ENCODE measurements around the gene THBS1. TPM values are rescaled to one million over a fixed set of nuclear protein-coding genes. Genes with fewer than 3 reads are reported as not detected.

The THBS1 gene
- 4,129 and 8,012 TPM in 2 replicates for total RNA-seq

DNA sequence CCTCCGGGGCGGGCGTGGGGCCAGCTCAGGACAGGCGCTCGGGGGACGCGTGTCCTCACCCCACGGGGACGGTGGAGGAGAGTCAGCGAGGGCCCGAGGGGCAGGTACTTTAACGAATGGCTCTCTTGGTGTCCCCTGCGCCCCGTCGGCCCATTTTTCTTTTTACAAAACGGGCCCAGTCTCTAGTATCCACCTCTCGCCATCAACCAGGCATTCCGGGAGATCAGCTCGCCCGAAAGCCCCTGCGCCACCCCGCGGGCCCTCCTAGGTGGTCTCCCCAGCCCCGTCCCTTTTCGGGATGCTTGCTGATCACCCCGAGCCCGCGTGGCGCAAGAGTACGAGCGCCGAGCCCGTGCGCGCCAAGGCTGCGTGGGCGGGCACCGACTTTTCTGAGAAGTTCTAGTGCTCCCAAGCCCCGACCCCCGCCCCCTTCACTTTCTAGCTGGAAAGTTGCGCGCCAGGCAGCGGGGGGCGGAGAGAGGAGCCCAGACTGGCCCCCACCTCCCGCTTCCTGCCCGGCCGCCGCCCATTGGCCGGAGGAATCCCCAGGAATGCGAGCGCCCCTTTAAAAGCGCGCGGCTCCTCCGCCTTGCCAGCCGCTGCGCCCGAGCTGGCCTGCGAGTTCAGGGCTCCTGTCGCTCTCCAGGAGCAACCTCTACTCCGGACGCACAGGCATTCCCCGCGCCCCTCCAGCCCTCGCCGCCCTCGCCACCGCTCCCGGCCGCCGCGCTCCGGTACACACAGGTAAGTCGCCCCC lies at the start of gene THBS1:
TSS of gene THBS1 (plus strand) at position 595 of the 757 bp plus-strand sequence. CDS start 779 bp downstream, outside the sequence.
- DNase-seq (ENCODE audit: low read depth in 2 of 2): peak; percentile 86 to 98

DNA sequence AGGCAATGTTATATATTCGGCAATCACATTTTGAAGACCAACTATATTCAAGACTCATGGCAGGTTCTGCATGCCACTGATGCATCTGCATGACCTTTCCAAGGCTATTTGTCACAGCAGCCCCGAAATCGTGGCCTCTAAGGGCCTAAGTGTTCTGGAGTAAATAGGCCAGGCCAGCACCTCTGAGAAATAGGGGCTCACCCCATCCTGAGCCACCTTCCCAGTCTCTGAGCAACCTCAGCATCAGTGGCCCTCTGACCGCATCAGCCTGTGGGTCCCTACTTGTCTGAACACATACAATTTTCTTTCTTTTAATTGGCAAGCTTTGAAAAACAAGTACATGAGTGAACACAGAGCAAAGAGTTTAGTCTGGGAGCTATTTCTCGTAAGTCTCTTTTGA lies 45.9 kb upstream of the THBS1 start:
- no peak for DNase-seq (ENCODE audit: low read depth in 2 of 2)

DNA sequence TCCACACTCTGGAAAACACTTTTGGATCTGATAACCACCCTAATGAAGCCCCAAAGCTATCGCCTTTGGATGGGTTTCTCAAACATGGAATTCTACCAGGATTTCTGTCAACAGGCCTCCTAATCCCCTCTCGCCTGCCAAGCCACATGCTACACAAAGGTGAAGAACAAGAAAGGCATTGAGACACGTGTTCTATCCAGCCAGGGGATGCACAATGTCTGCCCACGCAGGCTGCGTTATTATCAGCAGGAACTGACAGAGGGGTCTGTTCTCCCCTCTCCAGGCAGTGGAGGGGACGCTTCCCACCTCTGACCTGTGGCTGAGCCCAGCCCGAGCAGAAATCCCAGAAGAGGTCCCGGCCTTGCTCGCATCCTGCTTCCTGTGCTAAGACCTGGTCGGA lies 45.4 kb upstream of the THBS1 start:
- no peak for DNase-seq (ENCODE audit: low read depth in 2 of 2)

DNA sequence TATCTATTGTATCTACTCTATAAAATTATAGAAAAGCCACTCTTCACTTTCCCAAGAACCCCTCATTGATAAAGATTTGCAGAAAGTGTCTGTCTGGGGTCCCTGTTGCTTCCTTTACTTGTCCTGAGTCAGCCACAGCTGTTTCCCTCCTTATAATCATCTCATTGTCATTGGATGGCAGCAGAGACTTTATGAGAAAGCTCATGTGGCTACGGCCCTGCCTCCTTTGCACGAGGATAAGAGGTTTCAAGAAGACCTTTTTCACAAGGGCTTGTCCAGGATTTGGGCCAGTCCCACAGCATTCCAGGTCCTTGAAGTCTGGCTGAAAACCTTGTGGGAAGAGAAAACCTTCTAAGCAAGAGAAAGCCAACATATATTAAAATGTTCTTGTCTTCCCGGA lies 41.9 kb upstream of the THBS1 start:
- DNase-seq (ENCODE audit: low read depth in 2 of 2): no peak

DNA sequence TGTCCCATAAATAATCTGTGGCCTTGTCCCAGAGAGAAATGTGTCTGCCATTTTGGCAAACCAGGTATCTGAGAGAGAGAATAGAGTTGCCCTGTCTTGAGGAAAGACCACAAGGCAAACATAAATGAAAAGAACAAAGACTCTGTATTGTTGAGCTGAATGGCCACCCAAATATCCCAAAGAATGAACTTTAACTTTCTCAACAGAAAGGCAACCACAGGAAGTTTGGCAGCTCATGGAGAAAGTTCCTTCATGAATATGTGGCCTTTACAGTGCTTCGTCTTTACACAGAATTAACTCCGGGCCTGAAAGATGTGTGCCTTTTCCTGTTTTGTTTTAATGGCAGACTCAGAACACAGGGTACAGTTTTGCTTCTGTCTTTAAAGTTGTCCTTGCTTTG lies 41.4 kb upstream of the THBS1 start:
- DNase-seq (ENCODE audit: low read depth in 2 of 2): no peak

DNA sequence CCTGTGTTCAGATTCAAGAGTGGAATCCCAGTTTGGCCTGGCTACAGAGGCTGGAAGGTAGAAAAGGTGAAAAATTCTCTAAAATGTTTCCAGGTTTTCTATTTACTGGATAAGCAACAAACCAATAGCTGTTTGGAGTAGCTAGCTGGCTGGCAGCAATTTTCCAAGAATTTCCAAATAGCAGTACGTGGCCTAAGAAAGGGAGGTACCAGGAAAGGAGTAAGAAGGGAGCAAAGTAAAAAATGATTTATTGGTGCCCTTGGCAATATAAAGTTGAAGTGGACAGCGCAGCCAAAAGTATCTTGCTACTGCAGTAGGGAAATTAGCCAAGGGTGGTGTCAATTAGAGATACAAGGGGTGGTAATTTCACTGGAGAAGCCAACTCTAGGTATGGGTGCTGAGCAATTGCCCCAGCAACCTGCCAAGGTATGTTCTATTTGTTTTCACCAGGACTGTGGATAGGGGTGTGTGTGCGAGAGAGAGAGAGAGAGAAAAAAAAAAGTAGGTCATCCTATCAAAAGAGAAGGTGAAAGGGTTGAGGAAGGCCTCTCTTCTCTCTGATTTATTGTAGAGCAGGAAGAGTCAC lies 40.8 kb upstream of the THBS1 start:
- DNase-seq (ENCODE audit: low read depth in 2 of 2): no peak

DNA sequence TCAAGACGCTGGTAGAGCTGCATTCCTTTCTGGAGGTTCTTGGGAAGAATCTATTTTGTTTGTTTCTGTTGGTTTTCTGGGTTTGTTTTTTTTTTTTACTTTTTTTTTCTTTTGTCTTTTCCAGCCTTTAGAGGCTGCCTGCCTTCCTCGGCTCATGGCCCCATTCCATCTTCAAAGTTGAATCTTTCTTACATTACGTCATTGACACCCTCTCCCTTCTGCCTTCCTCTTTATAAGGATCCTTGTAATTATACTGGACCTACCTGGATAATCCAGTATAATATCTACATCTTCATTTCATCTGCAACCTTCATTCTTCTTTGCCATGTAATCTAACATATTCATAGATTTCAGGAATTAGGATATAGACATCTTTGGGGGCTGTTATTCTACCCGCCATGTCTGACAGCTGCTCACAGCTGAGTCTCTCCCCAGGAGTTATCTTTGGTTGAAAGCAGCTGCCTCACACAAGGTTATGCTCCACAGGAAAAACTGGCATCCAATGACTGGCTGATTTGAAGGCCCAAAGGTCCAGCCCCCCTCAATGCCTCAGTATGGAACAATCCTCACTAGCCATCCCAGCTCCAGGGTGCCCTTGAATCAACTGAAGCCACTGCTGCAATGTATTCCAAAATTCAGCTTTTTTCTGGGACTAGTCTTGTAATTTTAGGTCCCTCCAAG lies 38.4 kb upstream of the THBS1 start:
- no peak for DNase-seq (ENCODE audit: low read depth in 2 of 2)

DNA sequence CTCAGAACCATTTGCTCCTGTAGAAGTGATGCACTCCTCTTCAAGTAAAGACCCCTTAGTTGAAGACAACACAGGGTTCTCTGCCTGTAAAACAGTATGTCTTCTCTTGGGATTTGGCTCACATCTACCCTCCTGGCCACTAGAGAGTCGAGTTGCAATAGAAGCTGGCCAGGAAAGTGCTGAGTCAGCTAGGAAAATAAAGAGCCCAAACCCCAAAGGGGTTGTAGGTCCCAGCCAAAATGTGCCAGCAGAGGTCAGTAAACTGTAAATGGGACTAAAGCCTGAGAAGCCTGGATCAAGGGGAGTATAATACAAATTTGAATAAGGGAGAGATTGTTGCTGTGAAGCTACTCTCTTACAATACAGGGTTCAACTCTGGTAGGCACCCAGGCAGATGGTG lies 37.2 kb upstream of the THBS1 start:
- no peak for DNase-seq (ENCODE audit: low read depth in 2 of 2)

DNA sequence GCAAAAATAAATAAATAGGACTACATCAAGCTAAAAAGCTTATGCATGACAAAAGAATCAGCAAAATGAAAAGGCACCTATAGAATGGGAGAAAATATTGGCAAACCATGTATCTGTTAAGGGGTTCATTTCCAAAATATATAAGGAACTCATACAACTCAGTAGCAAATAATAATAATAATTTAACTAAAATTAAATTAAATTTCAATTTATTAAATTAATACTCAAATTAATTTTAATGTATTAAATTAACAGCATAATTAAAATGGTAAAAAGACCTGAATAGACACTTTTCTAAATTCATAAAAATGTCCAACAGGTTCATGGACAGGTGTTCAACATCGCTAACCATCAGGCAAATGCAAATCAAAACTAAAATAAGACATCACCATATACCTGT lies 34.0 kb upstream of the THBS1 start:
- DNase-seq (ENCODE audit: low read depth in 2 of 2): no peak

DNA sequence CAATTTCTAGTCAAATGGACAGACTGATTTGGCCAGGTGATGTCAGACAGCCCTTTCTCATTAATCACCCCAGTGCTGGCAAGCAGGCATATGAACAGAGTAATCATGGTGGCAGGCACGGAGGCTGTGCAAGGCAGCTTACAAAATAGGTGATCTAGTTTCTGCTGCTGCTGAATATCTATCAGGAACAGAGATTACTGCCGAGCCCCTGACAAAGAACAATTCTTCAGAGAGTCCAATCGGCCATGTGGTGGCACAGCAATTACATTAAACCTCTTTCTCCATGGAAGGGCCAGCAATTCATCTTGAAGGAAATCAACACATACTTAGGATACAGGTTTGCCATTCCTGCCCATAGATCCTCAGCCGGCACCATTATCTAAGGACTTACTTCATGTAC lies 32.3 kb upstream of the THBS1 start:
- DNase-seq (ENCODE audit: low read depth in 2 of 2): no peak

DNA sequence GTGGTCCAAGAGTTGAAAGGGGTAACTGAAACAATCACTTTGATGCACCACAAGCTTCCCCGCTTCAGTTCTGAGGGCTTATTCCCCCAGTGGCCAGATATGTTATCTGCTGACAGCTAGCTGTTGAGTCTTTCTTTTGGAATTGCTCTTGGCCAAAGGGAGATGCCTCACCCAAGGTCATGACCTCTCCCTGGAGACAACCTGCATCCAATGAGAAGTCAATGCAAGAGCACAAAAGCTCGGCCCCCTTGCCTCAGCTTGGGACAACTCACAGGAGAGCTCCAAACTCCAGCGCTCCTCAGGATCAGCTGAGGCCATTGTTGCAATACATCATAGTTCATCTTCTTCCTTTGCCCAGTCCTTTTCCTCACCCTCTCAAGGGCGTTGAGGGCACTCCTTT lies 31.0 kb upstream of the THBS1 start:
- DNase-seq (ENCODE audit: low read depth in 2 of 2): no peak

DNA sequence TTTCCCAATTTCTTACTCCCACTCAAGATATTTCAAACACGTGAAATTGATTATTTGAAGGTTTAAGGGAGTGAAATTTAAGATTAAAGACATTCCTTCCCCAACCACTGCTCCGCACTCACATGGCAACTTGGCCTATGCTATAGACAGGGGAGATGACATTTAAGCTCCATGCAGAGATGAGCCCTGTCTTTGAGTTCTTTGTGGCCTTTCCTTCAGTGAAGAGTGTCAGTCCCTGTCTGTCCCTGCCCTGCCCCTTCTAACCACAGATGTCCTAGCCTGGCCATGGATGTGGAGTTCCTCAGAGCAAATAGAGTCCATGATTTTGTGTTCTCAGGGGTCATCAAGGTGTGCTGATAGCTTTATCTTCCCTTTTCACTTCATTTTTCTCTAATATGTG lies 29.4 kb upstream of the THBS1 start:
- no peak for DNase-seq (ENCODE audit: low read depth in 2 of 2)

DNA sequence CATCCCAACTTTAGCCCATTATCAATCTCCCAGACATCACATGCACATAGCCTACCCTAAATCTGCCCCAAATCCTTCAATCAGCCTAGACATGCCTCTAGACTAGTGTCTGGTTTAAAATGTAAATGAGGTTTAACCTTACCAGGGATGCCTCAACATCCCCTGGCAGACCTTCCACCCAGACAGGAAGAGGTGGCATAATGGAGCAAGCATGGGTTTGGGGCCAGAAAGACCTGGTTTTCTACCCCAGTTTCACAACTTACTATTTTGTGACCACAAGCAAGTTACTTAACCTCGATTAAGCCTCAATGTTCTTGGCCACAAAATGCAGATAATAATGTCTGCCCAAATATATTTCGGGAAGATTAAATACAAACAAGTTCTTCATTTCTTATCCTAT lies 28.3 kb upstream of the THBS1 start:
- DNase-seq (ENCODE audit: low read depth in 2 of 2): no peak

DNA sequence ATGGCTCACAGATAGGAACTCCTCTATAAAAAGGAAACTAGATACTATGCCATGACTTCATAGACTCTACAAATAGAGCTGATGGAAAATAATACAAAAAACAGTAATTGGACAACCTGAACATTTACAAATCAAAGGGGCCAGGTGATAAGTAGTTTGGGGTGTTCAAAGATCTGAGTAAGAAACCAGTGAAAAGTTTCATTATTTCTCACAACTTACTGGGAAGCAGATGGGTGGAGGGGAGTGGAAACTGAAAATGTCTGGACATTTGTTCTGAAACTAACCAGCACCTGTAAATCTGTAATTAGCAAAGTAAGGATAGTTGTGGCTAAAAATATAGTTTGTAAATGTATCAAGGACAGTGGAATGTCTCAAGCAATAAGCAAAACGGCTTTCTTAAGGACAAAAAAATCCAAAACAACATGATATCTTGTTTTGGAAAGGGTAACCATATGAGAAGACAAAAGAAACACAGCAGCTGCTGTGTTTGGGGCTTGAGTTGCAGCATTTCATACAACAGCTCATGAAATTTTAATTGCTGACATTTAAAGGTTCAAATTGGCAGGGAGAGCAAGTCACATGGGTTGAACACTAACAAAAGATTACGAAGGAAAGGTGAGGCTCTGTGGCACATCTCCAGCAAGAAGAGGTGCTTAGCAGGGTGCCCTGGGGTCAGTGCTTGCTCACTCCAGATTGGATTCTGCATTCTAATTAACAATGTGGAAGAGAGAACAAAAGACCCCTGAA lies 26.8 kb upstream of the THBS1 start:
- no peak for DNase-seq (ENCODE audit: low read depth in 2 of 2)

DNA sequence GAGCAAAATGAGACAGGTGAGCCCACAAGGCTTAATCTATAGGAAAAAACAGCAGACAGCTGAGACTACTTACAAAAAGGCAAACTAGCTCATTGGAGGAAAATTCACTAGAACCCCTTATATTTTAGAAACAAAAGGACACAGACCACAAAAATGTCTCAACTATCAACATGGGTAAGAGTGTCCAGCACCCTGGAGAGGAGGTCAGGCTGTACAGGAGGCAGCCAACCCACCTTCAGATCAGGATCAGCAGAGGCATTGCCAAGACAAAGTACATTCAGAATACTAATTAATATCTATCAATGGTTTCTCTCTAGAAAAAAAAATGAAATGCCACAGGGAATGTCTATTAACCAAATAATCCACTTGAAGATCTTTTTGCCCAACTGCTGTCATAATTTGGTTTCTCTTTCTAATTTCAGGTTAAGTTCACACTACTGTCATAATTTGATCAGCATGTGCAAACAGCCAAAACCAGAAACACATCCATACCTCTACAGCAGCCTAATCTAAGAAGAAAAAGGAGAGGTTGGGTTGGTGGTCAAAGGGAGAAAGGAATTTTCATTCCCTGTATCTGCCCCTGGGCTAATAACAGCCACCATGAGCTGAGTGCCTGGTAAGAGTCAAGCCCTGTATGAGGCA lies 26.0 kb upstream of the THBS1 start:
- DNase-seq (ENCODE audit: low read depth in 2 of 2): no peak

DNA sequence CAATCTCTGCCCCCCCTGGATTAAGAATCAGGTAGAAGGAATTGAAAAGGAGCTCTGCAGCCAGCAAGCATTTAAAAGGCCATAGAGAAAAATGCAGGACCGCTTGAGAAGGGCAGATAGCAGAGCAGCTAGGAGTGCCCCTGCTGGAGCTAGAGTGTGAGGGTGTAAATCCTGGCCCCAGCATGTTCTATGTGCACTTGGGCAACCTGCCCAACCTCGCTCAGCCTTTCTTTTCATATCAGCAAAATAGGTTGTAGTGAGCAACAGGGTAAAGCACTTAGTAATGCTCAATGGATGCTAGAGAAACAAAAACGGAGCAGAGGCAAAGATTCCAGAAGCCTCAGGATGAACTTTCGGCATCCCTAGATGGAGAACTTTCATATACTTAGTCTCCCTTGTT lies 25.0 kb upstream of the THBS1 start:
- no peak for DNase-seq (ENCODE audit: low read depth in 2 of 2)

DNA sequence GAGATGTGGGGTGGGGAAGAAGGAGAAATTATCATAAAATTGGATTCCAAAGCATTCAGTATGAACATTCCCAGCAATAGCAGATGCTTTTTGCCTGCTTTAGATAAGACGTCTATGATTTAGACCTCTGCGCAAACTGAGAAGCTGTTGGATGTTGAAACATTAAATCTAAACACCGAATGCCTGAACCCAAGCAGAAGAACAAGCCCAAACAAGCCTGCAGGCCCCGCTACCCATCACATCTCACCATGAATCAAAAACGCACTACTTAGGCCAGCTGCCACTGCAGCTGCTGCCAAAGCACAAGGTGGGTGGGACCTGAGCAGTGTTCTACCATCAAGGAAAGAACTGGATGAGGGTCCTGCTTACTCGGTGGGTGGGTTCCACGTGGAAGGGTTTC lies 24.4 kb upstream of the THBS1 start:
- no peak for DNase-seq (ENCODE audit: low read depth in 2 of 2)

DNA sequence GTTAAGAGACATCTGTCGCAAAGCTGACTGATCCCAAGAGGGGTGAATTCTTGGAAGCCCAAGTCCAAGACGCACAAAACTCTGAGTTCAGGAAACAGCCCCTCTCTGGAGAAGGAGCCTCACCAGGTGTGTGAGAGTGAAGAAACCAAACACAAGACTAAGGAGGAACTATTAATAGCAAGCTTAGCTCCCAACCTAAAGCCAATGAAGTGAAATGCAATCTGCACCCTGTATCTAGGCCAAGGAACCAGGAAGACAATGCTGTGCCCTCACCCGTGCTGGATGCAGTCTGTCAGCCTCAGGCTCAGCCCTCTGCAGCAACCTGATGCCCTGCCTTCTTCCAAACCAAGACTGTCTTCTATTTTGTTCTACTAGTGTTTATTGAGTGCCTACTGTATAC lies 22.5 kb upstream of the THBS1 start:
- no peak for DNase-seq (ENCODE audit: low read depth in 2 of 2)

DNA sequence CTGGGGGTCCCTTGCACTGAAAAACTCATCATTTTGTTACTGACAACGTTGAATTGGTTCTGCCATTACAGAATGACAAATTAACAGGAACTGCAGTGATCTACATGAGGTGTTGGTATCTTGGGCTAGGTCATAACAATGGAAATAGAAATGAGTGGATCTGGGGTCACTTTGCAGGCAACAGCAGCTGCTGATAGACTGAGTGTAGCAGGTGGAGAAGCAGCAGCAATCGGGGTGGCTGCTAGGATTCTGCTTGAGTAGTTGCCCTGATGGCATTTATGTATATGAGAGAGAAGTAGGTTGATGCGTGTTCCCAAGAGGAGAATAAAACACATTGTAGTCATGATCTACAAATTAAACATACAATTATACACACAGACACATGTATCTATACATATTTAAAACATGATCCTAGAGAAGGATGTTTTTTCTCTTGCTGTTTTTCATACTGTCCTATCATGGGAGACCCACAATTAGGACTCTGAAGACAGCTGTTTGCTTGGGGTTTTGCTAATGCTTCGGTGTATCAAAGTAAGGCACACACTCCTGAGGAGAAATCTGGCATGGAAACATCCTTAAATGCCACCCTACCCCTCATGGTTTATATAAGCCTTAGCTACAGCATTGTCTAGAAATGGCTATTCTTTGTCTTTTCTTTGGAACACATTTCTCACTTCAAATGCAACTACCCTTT lies 15.8 kb upstream of the THBS1 start:
- no peak for DNase-seq (ENCODE audit: low read depth in 2 of 2)

DNA sequence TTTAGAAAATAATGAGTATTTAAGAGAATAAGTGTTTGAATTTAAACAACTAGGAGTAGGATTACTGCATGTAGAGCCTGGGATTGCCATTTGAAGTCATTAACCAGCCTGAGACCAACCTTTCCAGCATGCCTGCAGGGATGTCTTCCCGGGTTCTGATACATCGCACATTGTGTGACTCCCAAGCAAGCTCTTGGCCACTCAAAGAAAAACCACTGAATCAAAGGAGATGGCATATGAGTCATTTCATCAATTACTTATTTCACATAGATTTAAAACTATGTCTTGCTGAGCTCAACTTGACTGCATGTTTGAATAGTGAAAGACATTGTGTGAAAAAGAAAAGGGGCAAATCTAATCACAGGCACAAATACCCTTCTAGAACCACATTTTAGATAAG lies 15.0 kb upstream of the THBS1 start:
- DNase-seq (ENCODE audit: low read depth in 2 of 2): no peak

DNA sequence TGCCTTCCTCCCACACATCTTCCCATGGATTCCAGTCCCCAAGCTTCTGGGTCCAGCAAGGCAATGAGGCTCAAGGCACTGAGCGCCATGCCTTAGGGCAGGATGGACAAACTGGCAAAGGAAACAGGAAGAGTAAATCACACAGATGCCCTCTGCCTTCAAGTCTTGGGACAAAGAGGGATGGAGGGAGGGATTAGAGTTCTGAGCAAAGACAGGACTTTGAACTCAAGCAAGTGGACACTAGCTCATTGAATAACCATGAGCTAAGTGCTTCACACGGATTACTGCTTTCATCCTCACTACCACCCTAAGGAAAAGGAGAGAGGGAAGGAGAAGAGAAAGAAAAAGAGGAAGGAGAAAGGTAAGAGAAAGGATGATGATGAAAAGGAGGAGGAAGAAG lies 7.6 kb upstream of the THBS1 start:
- DNase-seq (ENCODE audit: low read depth in 2 of 2): no peak
